Naive thymus-derived CD8-positive, alpha-beta T cell (primary cell): Measurements from ENCODE around the gene EXTL1. TPM values are rescaled to one million over a fixed set of nuclear protein-coding genes. Genes with fewer than 3 reads are reported as not detected.
A peak's percentile ranks its signal among the peaks of the same experiment; 100 is the strongest.

Experiments
- ATAC-seq, 2 donors: fragments of 150-1000 bp; cut with Tn5 transposase in 1 of 2; sonication (Bioruptor Pico), chemical (Tn5 transposase) in 1 of 2; 1 replicate in 1 of 2; 2 replicates in 1 of 2; pipeline ENCODE4 v1.10.0; 2021; ENCODE audit warnings: mild to moderate bottlenecking in 2 of 2, moderate library complexity in 2 of 2
- POLR2A ChIA-PET: fragments of 350-600 bp; sonication (Branson Sonifier 250); formaldehyde crosslinking; loops from one replicate; lab custom pipeline; 2021; ENCODE audit warnings: antibody characterized with exemption; lab: Charles Lee
- DNase-seq, 10 donors: peaks; one replicate each; pipeline versions ENCODE4 v3.0.0 to v3.0.0-alpha.2; 2020 to 2022
- H3K27ac Mint-ChIP-seq, 10 donors: one replicate each; pipeline ENCODE4 v1.8.0; 2020 to 2022; ENCODE audit warnings: mild to moderate bottlenecking in 10 of 10, mixed read lengths in 10 of 10, moderate library complexity in 4 of 10, inconsistent platforms in 1 of 10
- H3K27me3 Mint-ChIP-seq, 5 donors: one replicate each; pipeline ENCODE4 v1.8.0; 2021 to 2022; ENCODE audit warnings: mixed read lengths in 5 of 5
- H3K36me3 Mint-ChIP-seq, 3 donors: one replicate each; pipeline ENCODE4 v1.8.0; 2020 to 2022; ENCODE audit warnings: mixed read lengths in 3 of 3, mild to moderate bottlenecking in 2 of 3, inconsistent platforms in 1 of 3
- H3K4me1 Mint-ChIP-seq, 4 donors: one replicate each; pipeline ENCODE4 v1.8.0; 2021 to 2022; ENCODE audit warnings: mixed read lengths in 4 of 4
- H3K4me3 Mint-ChIP-seq, 10 donors: one replicate each; pipeline ENCODE4 v1.8.0; 2020 to 2022; ENCODE audit warnings: mild to moderate bottlenecking in 10 of 10, mixed read lengths in 10 of 10, moderate library complexity in 6 of 10, inconsistent platforms in 1 of 10
- H3K9me3 Mint-ChIP-seq, 9 donors: one replicate each; pipeline ENCODE4 v1.8.0; 2020 to 2022; ENCODE audit warnings: mixed read lengths in 9 of 9, mild to moderate bottlenecking in 3 of 9, inconsistent platforms in 1 of 9, moderate library complexity in 1 of 9
- polyA plus RNA-seq, 3 donors: library from polyadenylated mRNA; unstranded; fragments of 300-500 nt; fragmentation: Illumina TruSeq; gene quantifications; one replicate each; pipeline ENCODE4 v1.2.3, GENCODE V29; 2021
- total RNA-seq, 8 experiments: library from RNA in 2 of 8; stranded (reverse) in 2 of 8; gene quantifications; one replicate each; pipeline ENCODE4 v1.2.3 and lab custom pipeline; 2021 to 2026

Gene EXTL1
- total and polyA plus RNA-seq, 5 experiments from 2014 or later, result 0.19 to 0.26 TPM; not detected in 3

DNA sequence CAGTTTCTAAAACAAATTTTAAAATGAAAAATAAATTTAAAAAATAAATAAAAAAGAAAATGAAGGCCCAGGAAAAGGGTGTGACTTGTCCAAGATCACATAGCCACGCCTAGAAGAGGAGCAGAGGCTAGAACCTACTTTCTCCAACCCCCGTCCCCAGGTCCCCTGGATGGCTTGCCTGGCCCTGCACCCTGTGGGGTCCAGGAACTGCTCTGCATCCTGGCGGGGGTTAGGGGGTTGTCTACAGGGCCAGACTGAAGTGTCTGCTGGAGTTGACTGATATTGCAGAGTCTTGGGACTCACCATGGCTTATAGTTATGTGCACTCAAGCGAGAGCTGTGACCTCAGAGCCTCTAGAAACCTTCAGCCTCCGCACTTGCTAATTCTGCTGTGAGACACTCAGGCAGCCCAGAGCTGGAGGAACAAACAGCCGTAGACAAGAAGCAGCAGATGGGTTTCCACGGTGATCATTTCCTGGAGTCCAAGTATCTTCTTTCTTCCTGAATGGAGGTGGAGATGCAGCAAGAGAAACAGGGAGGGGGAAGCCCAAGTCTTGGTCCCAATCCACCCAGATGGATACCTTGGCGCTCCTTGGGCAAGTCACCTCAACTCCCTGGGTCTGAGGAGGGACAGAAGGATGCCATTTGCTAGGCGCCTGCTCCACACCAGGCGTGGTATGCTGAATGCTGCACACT is 5.2 kb upstream of the EXTL1 start:
- Mint-ChIP-seq H3K4me1 (peaks cover 12 to 26% (median 22%) of the 10 kb centered on the region in 4 donors), H3K4me3 (peak overlapping the region in 2 of 10 donors; percentile 10 to 29), H3K9me3 (no peaks in the 10 kb centered on the region), H3K27me3 (no peaks in the 10 kb centered on the region), H3K27ac (peak overlapping the region in 9 of 10 donors; percentile 34 to 89 (median 74)), H3K36me3 (no peaks in the 10 kb centered on the region)
- ATAC-seq, result peak; percentile 4 to 39
- DNase-seq, result peak in 1 of 10 donors; percentile 55
- POLR2A ChIA-PET, result no interaction called here

DNA sequence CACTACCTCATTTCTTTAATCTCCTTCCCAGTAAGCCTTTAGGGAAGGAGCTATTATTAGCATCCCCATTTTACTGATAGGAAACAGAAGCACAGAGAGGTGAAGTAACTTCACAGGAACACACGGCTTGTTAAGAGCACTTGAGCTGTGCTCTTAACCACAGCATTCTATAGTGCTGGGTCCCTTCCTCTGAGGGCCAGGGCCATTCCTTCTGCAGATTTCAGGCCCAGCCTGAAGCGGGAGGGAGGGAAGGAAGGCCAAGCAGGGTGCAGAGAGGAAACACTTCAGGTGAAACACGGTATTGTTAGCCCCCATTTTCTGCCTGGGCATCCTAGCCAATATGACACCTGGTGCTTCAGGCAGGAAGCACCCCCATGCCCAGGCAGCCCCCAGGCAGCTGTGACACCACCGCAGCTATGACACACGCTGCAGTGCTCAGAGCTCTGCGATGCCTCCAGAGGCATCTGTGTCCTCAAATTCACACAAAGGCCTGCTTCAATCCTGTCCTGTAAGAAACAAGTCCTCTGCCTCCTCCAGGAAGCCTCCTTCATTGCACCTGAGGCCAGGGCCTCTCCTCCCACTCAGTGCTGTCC is 4.5 kb upstream of the EXTL1 start:
- no peaks in the 10 kb centered on the region for H3K27me3 Mint-ChIP-seq
- H3K9me3 Mint-ChIP-seq, result no peaks in the 10 kb centered on the region
- H3K4me3 Mint-ChIP-seq, result peak overlapping the region in 3 of 10 donors; percentile 10 to 34 (median 29)
- H3K36me3 Mint-ChIP-seq, result no peaks in the 10 kb centered on the region
- DNase-seq (peak in 8 of 10 donors; percentile 13 to 72 (median 46)), ATAC-seq (peak; percentile 96 to 98)
- H3K27ac Mint-ChIP-seq, result peak overlapping the region; percentile 25 to 89 (median 74)
- peaks cover 12 to 26% (median 22%) of the 10 kb centered on the region in 4 donors for H3K4me1 Mint-ChIP-seq
- POLR2A ChIA-PET, result no interaction called here

DNA sequence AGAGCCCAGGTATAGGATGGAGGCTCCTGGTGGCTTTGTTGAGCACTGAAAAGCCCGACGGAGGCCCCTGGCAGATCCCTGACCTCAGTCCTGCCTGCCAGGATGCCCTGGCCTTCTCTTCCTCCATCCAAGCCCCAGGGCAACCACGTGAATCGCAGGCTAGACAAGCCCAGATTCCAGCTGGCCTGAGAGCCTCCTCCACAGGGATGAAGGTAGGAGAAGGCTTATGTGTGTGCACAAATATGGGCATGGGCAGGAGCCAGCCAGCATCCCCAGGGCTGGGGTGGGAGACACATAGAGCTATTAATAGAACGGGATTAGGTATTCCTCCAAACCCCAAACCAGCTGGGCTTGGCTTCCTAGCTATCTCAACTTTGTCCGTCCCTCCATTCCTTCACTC is 4.0 kb upstream of the EXTL1 start:
- Mint-ChIP-seq H3K27ac (peak overlapping the region in 8 of 10 donors; percentile 25 to 89 (median 74)), H3K4me1 (peaks cover 12 to 26% (median 22%) of the 10 kb centered on the region in 4 donors)
- POLR2A ChIA-PET, result interaction anchor here (0.6 kb wide), 1 partner anchor 416 kb away, joined by 6 read pairs; no protein-coding TSS in a partner anchor

DNA sequence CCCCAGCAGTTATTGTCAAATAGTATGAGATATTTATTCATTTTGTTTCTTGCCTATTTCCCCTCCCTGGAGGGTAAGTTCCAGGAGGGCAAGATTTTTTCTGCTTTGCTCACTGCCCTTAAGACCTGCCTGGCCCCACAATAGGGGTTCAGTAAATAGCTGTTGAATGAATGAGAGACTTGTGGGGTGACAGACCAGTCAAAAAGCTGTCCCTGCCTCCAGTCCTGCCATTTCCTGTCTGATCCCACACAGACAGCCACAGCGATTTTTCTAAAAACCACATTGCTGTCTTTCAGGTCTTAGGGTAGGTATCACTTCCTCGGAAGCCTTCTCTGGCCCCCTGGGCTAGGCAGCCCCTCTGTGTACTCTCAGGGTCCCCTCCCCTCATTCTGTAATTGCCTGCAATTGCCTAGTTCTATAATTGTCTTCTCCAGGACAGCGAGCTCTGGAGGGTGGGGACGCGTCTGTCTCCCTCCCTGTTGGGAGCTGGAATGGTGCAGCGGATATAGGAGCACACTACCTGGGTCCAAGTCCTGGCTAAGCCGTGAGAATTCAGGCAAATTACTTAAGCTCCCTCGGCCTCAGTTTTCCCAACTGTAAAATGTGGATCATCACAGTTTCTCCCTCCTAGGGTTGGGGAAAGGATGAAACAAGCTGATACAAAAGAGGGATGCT is 1.8 kb upstream of the EXTL1 start:
- peak overlapping the region in 2 of 10 donors; percentile 21 to 34 for H3K27ac Mint-ChIP-seq
- POLR2A ChIA-PET, result no interaction called here
- H3K36me3 Mint-ChIP-seq, result no peaks in the 10 kb centered on the region
- H3K4me1 Mint-ChIP-seq, result peaks cover 12 to 26% (median 22%) of the 10 kb centered on the region in 4 donors
- no peak for ATAC-seq
- DNase-seq, result no peak
- no peaks in the 10 kb centered on the region for H3K9me3 Mint-ChIP-seq
- no peak overlapping the region for H3K4me3 Mint-ChIP-seq
- no peaks in the 10 kb centered on the region for H3K27me3 Mint-ChIP-seq

More for the DNA sequence above, 4.0 kb upstream of the EXTL1 start:
- DNase-seq, result no peak
- H3K27me3 Mint-ChIP-seq, result no peaks in the 10 kb centered on the region
- H3K4me3 Mint-ChIP-seq, result peak overlapping the region in 1 of 10 donors; percentile 34
- no peaks in the 10 kb centered on the region for H3K36me3 Mint-ChIP-seq
- no peaks in the 10 kb centered on the region for H3K9me3 Mint-ChIP-seq
- no peak for ATAC-seq

DNA sequence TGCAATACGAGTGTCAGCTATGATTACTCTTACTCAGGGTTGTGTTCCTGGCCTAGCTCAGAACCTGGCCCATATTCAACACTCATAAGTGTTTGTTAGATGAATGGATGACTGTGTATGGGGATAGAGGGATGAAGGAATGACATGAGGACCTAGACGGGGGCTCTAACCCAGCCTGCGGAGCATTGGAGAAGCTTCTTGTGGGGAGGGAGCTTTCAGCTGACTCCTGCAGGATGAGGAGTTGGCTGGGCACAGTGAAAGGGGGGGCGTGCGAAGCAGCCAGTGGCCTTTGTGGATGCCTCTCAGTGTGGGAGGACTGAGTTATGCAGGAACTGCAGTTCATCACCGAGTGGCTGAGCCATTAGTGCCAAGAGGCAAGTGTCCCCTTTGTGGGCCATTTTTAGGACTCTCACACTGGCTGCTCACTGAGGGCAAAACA is 1.2 kb upstream of the EXTL1 start:
- no peaks in the 10 kb centered on the region for H3K9me3 Mint-ChIP-seq
- H3K4me3 Mint-ChIP-seq, result no peak overlapping the region
- POLR2A ChIA-PET, result no interaction called here
- ATAC-seq, result no peak
- H3K4me1 Mint-ChIP-seq, result peaks cover 12 to 26% (median 22%) of the 10 kb centered on the region in 4 donors
- H3K36me3 Mint-ChIP-seq, result no peaks in the 10 kb centered on the region
- H3K27me3 Mint-ChIP-seq, result no peaks in the 10 kb centered on the region
- DNase-seq, result no peak
- H3K27ac Mint-ChIP-seq, result no peak overlapping the region

DNA sequence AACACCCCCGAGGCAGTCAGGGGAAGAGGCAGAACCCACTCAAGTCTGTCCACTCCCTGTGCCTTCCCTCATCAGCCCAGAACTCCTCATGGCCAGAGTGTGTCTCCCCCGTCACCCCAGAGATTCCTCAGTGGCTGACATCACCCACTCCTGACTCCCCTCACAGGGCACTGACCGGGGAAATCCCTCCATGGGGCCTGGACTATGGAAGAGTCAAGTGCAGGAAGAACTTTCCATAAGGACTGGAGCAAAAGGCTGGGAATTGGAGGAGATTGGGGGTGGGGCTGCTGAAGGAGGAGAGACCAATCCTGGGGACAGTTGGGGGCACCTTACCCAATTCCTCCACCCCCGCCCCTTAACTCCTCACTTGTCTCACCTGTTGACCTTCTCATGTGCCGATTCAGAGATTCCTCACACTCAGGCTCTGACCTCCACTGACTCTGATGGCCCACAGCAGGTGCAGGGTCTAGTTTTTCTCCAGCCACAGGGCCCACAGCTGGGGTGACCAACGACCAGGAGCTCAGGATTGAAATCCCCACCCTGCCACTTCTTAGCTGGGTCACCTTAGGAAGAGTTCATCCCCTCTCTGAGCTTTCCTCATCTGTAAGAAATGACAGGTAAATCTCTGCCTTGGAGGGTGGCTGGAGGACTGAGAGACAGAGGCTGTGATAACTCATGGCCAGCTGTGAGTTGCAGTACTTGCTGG is 481 bp upstream of the EXTL1 start:
- no peak overlapping the region for H3K27ac Mint-ChIP-seq
- H3K4me1 Mint-ChIP-seq, result peaks cover 12 to 26% (median 22%) of the 10 kb centered on the region in 4 donors
- no peaks in the 10 kb centered on the region for H3K36me3 Mint-ChIP-seq
- POLR2A ChIA-PET, result no interaction called here
- ATAC-seq (no peak), DNase-seq (no peak)
- H3K27me3 Mint-ChIP-seq, result no peaks in the 10 kb centered on the region
- H3K9me3 Mint-ChIP-seq, result no peaks in the 10 kb centered on the region
- H3K4me3 Mint-ChIP-seq, result no peak overlapping the region

DNA sequence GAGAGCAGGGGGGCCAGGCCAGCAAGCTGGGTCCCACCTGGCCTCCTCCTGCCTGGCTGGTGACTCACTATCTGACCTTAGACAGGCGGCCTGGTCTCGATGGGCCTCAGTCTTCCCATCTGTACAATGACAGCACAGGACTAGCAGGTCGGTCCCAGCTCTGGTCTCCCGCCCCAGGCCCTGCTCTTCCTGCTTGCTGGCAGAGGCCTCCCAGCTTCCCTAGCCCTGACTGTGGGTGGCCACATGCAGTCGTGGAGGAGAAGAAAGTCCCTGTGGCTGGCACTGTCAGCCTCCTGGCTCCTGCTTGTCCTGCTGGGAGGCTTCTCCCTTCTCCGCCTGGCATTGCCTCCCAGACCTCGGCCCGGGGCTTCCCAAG is 817 bp downstream of the EXTL1 start:
- Mint-ChIP-seq H3K27ac (peak overlapping the region in 1 of 10 donors; percentile 71), H3K36me3 (no peaks in the 10 kb centered on the region), H3K4me3 (no peak overlapping the region), H3K9me3 (no peaks in the 10 kb centered on the region), H3K27me3 (no peaks in the 10 kb centered on the region), H3K4me1 (peaks cover 4 to 14% (median 10%) of the 10 kb centered on the region in 4 donors)
- no peak for DNase-seq
- no peak for ATAC-seq
- POLR2A ChIA-PET, result no interaction called here

DNA sequence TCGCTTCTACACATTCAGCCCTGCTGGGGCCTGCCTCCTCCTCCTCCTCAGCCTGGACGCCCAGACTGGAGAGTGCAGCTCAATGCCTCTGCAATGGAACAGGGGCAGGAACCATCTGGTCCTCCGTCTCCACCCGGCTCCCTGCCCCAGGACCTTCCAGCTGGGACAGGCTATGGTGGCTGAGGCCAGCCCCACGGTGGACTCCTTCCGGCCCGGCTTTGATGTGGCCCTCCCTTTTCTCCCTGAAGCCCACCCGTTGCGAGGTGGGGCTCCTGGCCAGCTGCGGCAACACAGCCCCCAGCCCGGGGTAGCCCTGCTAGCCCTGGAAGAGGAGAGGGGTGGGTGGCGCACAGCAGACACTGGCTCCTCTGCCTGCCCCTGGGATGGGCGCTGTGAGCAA is 1.4 kb downstream of the EXTL1 start:
- H3K4me1 Mint-ChIP-seq, result peaks cover 5 to 15% (median 8%) of the 10 kb centered on the region in 4 donors
- H3K27ac Mint-ChIP-seq, result no peak overlapping the region
- H3K4me3 Mint-ChIP-seq, result no peak overlapping the region
- H3K36me3 Mint-ChIP-seq, result no peaks in the 10 kb centered on the region
- no peak for ATAC-seq
- POLR2A ChIA-PET, result no interaction called here
- no peak for DNase-seq
- no peaks in the 10 kb centered on the region for H3K27me3 Mint-ChIP-seq
- no peaks in the 10 kb centered on the region for H3K9me3 Mint-ChIP-seq

DNA sequence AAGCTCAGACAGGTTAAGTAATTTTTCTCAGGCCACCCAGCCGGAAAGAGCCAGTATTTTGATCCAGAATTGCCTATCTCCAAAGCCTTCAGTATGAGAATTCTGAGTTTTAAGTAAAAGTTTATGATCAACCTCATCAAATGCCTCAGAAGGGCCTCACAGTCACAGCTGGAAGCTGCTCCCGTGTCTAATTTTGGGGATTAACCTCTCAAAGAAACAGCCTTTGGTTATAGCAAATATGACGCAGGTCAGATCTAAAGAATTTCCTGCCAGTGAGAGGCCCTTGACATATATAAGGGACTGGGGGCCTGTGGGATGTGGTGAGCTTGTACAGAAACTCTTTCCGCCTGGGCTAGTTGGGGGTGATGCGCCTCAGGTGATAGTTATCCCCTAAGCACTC is 2.3 kb downstream of the EXTL1 start:
- no peak overlapping the region for H3K27ac Mint-ChIP-seq
- no peaks in the 10 kb centered on the region for H3K9me3 Mint-ChIP-seq
- peaks cover 2 to 11% (median 8%) of the 10 kb centered on the region in 4 donors for H3K4me1 Mint-ChIP-seq
- POLR2A ChIA-PET, result no interaction called here
- H3K36me3 Mint-ChIP-seq, result no peaks in the 10 kb centered on the region
- no peaks in the 10 kb centered on the region for H3K27me3 Mint-ChIP-seq
- DNase-seq (no peak), ATAC-seq (no peak)
- H3K4me3 Mint-ChIP-seq, result no peak overlapping the region

DNA sequence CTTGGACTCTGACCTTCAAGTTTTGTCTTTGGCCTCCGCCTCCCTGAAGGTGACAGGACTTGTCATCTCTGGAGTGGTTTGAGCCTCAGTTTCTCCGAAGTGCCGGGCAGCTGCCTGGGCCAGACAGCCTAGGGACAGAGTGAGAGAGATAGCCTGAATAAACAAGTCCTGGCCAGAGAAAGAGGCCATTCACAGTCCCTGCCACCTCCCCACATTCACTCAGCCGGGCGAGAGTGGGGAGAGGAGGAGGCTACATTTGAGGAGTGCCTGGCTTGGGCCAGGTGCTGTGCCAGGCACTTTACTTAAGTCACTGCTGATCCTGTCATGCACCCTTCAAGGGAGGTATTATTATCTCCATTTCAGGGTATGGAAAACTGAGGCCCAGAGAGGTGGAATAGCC is 3.5 kb downstream of the EXTL1 start:
- POLR2A ChIA-PET, result no interaction called here
- H3K4me3 Mint-ChIP-seq, result no peak overlapping the region
- no peaks in the 10 kb centered on the region for H3K27me3 Mint-ChIP-seq
- H3K9me3 Mint-ChIP-seq, result no peaks in the 10 kb centered on the region
- no peaks in the 10 kb centered on the region for H3K36me3 Mint-ChIP-seq
- DNase-seq, result no peak
- H3K4me1 Mint-ChIP-seq, result peaks cover 0 to 5% (median 4%) of the 10 kb centered on the region in 4 donors
- no peak for ATAC-seq
- H3K27ac Mint-ChIP-seq, result no peak overlapping the region

DNA sequence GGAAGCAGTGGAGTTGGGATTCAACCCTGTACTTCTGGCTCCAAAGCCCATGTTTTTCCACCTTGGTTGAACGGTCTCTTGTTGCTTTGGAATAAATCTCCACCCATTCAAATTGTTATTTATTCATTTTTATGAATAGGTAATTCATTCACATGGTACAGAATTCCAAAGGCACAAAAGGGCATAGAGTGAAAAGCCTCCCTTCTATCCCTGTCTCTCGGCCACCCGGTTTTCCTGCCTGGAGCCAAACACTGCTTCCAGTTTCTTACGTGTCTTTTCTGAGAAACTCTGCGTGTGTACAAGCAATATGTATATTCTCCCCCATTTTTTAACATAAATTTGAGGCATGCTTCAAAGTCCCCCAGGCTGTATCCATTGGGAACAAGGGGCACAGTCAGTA is 3.9 kb downstream of the EXTL1 start:
- Mint-ChIP-seq H3K36me3 (no peaks in the 10 kb centered on the region), H3K4me3 (no peak overlapping the region), H3K27ac (peak overlapping the region in 1 of 10 donors; percentile 21), H3K27me3 (no peaks in the 10 kb centered on the region), H3K4me1 (peaks cover 0 to 2% (median under 1%) of the 10 kb centered on the region in 4 donors), H3K9me3 (no peaks in the 10 kb centered on the region)
- no peak for DNase-seq
- POLR2A ChIA-PET, result no interaction called here
- no peak for ATAC-seq

DNA sequence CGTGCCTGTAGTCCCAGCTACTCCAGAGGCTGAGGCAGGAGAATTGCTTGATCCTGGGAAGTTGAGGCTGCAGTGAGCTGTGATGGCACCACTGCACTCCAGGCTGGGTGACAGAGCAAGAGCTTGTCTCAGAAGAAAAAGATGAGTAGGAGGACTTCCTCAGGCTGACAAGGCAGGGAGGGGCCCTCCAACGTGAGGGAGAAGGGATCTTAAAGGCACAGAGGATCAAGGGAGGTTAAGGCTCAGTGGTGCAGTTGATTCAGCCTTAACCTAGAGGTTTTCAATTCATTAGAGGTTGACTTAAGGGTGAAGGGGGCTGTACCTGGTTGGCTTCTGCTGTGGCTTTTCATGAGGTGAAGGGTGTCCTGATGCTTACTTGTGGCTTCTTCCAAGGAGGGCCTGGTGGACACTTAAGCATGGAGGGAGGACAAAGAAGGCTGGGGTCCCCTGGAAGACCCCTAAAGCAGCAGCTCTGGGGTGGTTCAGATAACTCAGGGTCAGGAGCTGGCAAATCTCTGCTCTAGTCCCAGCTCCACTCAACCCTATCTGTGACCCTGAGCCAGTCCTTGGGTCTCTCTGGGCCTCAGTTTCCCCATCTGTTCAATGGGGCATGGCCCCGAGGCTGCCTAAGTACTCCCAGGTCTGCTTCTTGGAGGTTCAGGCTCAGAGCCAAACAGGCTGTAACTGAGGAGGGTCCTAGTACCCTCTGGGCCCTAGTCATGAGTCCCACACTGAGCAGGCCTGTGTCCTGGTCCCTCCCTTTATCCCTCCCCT is 6.3 kb downstream of the EXTL1 start:
- Mint-ChIP-seq H3K4me1 (peaks cover 0 to 2% (median under 1%) of the 10 kb centered on the region in 4 donors), H3K4me3 (no peak overlapping the region), H3K36me3 (no peaks in the 10 kb centered on the region), H3K27ac (peak overlapping the region in 1 of 10 donors; percentile 28), H3K9me3 (no peaks in the 10 kb centered on the region), H3K27me3 (peaks cover 0 to 2% (median 0%) of the 10 kb centered on the region in 5 donors)
- DNase-seq (no peak), ATAC-seq (no peak)
- POLR2A ChIA-PET, result no interaction called here
